Measurements from ENCODE around the gene DAB1.
"Not testable (repeated sequence)": the region's sequence is repeated elsewhere in the genome, so short reads cannot be mapped to it uniquely, and the experiment has no call there.

Gene DAB1

GRCh38 chr1:57269630-57270225 lies 154.1 kb downstream of the DAB1 start:
- no peak for DNase-seq

GRCh38 chr1:57265104-57265503 lies 158.8 kb downstream of the DAB1 start:
- DNase-seq, result no peak

GRCh38 chr1:57262472-57262871 lies 161.4 kb downstream of the DAB1 start:
- DNase-seq, result no peak

GRCh38 chr1:57258557-57259325 lies 165.1 kb downstream of the DAB1 start:
- DNase-seq, result no peak

GRCh38 chr1:57255945-57256344 lies 167.9 kb downstream of the DAB1 start:
- no peak for DNase-seq

- no peak for DNase-seq
Observed at GRCh38 chr1:57254022-57254421, 169.8 kb downstream of the DAB1 start.

- DNase-seq, result no peak
Observed at GRCh38 chr1:57252597-57253294, 171.1 kb downstream of the DAB1 start.

- DNase-seq, result no peak
Observed at GRCh38 chr1:57250021-57250420, 173.8 kb downstream of the DAB1 start.

- DNase-seq, result no peak
Observed at GRCh38 chr1:57249511-57249910, 174.3 kb downstream of the DAB1 start.

- DNase-seq, result no peak
Observed at GRCh38 chr1:57248830-57249229, 175.0 kb downstream of the DAB1 start.

- no peak for DNase-seq
Observed at GRCh38 chr1:57238233-57238781, 185.6 kb downstream of the DAB1 start.

GRCh38 chr1:57235730-57236510 lies 187.9 kb downstream of the DAB1 start:
- no peak for DNase-seq

GRCh38 chr1:57234459-57234858 lies 189.4 kb downstream of the DAB1 start:
- no peak for DNase-seq

- DNase-seq, result no peak
Observed at GRCh38 chr1:57232500-57232899, 191.4 kb downstream of the DAB1 start.

- no peak for DNase-seq
Observed at GRCh38 chr1:57229998-57230397, 193.9 kb downstream of the DAB1 start.

GRCh38 chr1:57229076-57229475 lies 194.8 kb downstream of the DAB1 start:
- no peak for DNase-seq

GRCh38 chr1:57222801-57223200 lies 201.1 kb downstream of the DAB1 start:
- DNase-seq, result no peak

- no peak for DNase-seq
Observed at GRCh38 chr1:57222307-57222706, 201.6 kb downstream of the DAB1 start.

GRCh38 chr1:57220905-57221304 lies 203.0 kb downstream of the DAB1 start:
- not testable (repeated sequence) for DNase-seq

- no peak for DNase-seq
Observed at GRCh38 chr1:57218487-57219079, 205.3 kb downstream of the DAB1 start.

- DNase-seq, result no peak
Observed at GRCh38 chr1:57217905-57218304, 206.0 kb downstream of the DAB1 start.

- DNase-seq, result no peak
Observed at GRCh38 chr1:57214951-57215575, 208.8 kb downstream of the DAB1 start.

Measured in CD4-positive, alpha-beta T cell treated with Interferon gamma for 1 hour (primary cell).